Measurements from ENCODE around the gene MCOLN1. TPM values are rescaled to one million over a fixed set of nuclear protein-coding genes. Genes with fewer than 3 reads are reported as not detected.

The MCOLN1 gene
- total and polyA plus RNA-seq, 4 donors, result 10.9 to 17.0 (median 13.7) TPM

DNA sequence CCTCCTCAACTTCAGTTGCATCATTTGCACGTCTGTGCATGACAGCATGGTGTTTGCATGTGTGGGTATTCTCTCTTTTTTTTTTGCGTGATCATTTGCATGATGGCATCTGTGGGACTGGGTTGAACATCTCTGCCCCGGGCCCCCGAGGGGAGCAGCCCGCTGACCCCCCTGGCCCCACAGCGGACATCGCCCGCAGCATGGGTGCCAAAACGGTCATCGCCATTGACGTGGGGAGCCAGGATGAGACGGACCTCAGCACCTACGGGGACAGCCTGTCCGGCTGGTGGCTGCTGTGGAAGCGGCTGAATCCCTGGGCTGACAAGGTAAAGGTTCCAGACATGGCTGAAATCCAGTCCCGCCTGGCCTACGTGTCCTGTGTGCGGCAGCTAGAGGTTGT is 36.2 kb downstream of the MCOLN1 start:
- no peak for DNase-seq (ENCODE audit: low spot score)
- TF ChIP-seq TAF1 (conservative IDR thresholded peaks at IDR 0.05) (no peak), FOXA1 (IDR thresholded peaks at IDR 0.05) (no peak), RXRA (IDR thresholded peaks at IDR 0.05) (no peak), ATF3 (IDR thresholded peaks at IDR 0.05) (no peak), RAD21 (IDR thresholded peaks at IDR 0.05) (no peak), NR2F2 (IDR thresholded peaks at IDR 0.05) (no peak), GABPA (IDR thresholded peaks at IDR 0.05 in 1 of 2, conservative IDR thresholded peaks at IDR 0.05 in 1 of 2) (no peak), FOXA2 (IDR thresholded peaks at IDR 0.05) (no peak), ZBTB33 (IDR thresholded peaks at IDR 0.05) (no peak), YY1 (IDR thresholded peaks at IDR 0.05) (no peak), JUND (IDR thresholded peaks at IDR 0.05) (no peak), MAX (IDR thresholded peaks at IDR 0.05) (no peak), SP1 (IDR thresholded peaks at IDR 0.05) (no peak)
- TF ChIP-seq, protein P1, sequence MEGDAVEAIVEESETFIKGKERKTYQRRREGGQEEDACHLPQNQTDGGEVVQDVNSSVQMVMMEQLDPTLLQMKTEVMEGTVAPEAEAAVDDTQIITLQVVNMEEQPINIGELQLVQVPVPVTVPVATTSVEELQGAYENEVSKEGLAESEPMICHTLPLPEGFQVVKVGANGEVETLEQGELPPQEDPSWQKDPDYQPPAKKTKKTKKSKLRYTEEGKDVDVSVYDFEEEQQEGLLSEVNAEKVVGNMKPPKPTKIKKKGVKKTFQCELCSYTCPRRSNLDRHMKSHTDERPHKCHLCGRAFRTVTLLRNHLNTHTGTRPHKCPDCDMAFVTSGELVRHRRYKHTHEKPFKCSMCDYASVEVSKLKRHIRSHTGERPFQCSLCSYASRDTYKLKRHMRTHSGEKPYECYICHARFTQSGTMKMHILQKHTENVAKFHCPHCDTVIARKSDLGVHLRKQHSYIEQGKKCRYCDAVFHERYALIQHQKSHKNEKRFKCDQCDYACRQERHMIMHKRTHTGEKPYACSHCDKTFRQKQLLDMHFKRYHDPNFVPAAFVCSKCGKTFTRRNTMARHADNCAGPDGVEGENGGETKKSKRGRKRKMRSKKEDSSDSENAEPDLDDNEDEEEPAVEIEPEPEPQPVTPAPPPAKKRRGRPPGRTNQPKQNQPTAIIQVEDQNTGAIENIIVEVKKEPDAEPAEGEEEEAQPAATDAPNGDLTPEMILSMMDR (IDR thresholded peaks at IDR 0.05; ENCODE audit: low read depth, low read length, missing input control), result no peak
- TF ChIP-seq, protein P2, sequence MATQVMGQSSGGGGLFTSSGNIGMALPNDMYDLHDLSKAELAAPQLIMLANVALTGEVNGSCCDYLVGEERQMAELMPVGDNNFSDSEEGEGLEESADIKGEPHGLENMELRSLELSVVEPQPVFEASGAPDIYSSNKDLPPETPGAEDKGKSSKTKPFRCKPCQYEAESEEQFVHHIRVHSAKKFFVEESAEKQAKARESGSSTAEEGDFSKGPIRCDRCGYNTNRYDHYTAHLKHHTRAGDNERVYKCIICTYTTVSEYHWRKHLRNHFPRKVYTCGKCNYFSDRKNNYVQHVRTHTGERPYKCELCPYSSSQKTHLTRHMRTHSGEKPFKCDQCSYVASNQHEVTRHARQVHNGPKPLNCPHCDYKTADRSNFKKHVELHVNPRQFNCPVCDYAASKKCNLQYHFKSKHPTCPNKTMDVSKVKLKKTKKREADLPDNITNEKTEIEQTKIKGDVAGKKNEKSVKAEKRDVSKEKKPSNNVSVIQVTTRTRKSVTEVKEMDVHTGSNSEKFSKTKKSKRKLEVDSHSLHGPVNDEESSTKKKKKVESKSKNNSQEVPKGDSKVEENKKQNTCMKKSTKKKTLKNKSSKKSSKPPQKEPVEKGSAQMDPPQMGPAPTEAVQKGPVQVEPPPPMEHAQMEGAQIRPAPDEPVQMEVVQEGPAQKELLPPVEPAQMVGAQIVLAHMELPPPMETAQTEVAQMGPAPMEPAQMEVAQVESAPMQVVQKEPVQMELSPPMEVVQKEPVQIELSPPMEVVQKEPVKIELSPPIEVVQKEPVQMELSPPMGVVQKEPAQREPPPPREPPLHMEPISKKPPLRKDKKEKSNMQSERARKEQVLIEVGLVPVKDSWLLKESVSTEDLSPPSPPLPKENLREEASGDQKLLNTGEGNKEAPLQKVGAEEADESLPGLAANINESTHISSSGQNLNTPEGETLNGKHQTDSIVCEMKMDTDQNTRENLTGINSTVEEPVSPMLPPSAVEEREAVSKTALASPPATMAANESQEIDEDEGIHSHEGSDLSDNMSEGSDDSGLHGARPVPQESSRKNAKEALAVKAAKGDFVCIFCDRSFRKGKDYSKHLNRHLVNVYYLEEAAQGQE (IDR thresholded peaks at IDR 0.05), result no peak
- H3K36me3 ChIP-seq (ENCODE audit: control insufficient read depth in 4 of 4, insufficient read depth in 3 of 4, low read depth in 1 of 4, low read length in 3 of 4), result peaks cover 11 to 51% (median 29%) of the 10 kb centered on the region in 4 donors
- H3K27me3 ChIP-seq (ENCODE audit: control insufficient read depth in 4 of 4, insufficient read depth in 4 of 4, low read length in 3 of 4), result no peaks in the 10 kb centered on the region
- no peaks in the 10 kb centered on the region for H3K9me3 ChIP-seq (ENCODE audit: control insufficient read depth in 4 of 4, low read length in 3 of 4)
- no peak overlapping the region for H3K4me3 ChIP-seq (ENCODE audit: low read depth in 1 of 3, low read length in 3 of 3)
- no peaks in the 10 kb centered on the region for H3K4me1 ChIP-seq (ENCODE audit: control insufficient read depth in 4 of 4, insufficient read depth in 4 of 4, low read length in 3 of 4)
- H3K27ac ChIP-seq (ENCODE audit: low read depth in 1 of 2, low read length in 2 of 2), result no peak overlapping the region
- H3K9ac ChIP-seq (ENCODE audit: low read depth in 1 of 2, low read length in 2 of 2), result no peak overlapping the region
- 96% methylated on average over 18 of the region's 18 CpGs for WGBS

DNA sequence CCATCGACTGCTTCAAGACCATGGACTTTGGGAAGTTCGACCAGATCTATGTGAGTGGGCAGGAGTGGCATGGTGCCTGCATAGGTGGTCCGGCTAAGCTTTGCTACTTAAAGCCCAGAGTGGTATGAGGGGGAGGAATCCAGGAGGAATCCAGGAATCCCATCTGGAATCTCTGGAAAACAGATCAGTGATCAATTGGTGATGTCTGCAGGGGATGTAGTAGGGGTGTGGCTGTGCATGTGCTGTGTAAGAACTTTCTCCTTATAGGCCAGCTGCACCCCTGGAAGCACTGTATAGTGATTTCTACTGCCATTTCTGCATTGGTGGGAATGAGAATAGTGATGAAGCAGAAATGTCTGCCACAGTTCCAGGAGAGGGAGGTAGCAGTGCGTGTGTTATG is 36.7 kb downstream of the MCOLN1 start:
- no peak for DNase-seq (ENCODE audit: low spot score)
- H3K4me1 ChIP-seq (ENCODE audit: control insufficient read depth in 4 of 4, insufficient read depth in 4 of 4, low read length in 3 of 4), result no peaks in the 10 kb centered on the region

More for the DNA sequence above, 36.7 kb downstream of the MCOLN1 start:
- TF ChIP-seq ATF3 (IDR thresholded peaks at IDR 0.05), result no peak
- TF ChIP-seq JUND (IDR thresholded peaks at IDR 0.05), result no peak
- TF ChIP-seq, protein P1 (IDR thresholded peaks at IDR 0.05; ENCODE audit: low read depth, low read length, missing input control), result no peak
- TF ChIP-seq, protein P2 (IDR thresholded peaks at IDR 0.05), result no peak
- no peak for TF ChIP-seq NR2F2 (IDR thresholded peaks at IDR 0.05)
- no peak for TF ChIP-seq FOXA1 (IDR thresholded peaks at IDR 0.05)
- TF ChIP-seq GABPA (IDR thresholded peaks at IDR 0.05 in 1 of 2, conservative IDR thresholded peaks at IDR 0.05 in 1 of 2), result no peak
- TF ChIP-seq TAF1 (conservative IDR thresholded peaks at IDR 0.05), result no peak
- Histone ChIP-seq H3K27me3 (ENCODE audit: control insufficient read depth in 4 of 4, insufficient read depth in 4 of 4, low read length in 3 of 4) (no peaks in the 10 kb centered on the region), H3K4me3 (ENCODE audit: low read depth in 1 of 3, low read length in 3 of 3) (no peak overlapping the region), H3K27ac (ENCODE audit: low read depth in 1 of 2, low read length in 2 of 2) (no peak overlapping the region), H3K9ac (ENCODE audit: low read depth in 1 of 2, low read length in 2 of 2) (no peak overlapping the region), H3K9me3 (ENCODE audit: control insufficient read depth in 4 of 4, low read length in 3 of 4) (no peaks in the 10 kb centered on the region), H3K36me3 (ENCODE audit: control insufficient read depth in 4 of 4, insufficient read depth in 3 of 4, low read depth in 1 of 4, low read length in 3 of 4) (peaks cover 11 to 51% (median 29%) of the 10 kb centered on the region in 4 donors)
- 90% methylated on average over 4 of the region's 4 CpGs for WGBS

All from liver (tissue), 9 donors.